IPS-11a (cell line): ENCODE measurements around the gene MPHOSPH8.
"Not testable (repeated sequence)": the region's sequence is repeated elsewhere in the genome, so short reads cannot be mapped to it uniquely, and the experiment has no call there.

Experiments
- H3K4me3 ChIP-seq: one replicate; pipeline ENCODE4 v1.5.1; 2013; ENCODE audit warnings: low read depth, low read length, control low read depth

MPHOSPH8 gene

DNA sequence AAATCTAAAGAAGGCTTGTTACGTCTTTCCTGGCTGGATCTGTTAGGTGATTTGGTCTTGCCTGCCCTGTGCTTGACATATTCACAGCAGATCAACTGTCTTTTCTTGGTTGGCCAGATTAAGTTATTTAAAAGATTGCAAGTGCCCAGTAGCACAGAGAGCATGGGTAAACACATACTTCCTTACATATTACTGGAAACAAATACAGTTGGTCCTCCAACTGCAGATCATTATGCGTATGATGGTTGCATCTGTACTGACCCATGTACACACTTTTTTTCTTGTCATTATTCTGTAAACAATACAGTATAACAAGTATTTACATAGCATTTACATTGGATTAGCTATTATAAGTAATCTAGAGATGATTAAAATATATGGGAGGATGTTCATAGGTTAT is 9.2 kb upstream of the MPHOSPH8 start:
- no peak overlapping the region for H3K4me3 ChIP-seq

DNA sequence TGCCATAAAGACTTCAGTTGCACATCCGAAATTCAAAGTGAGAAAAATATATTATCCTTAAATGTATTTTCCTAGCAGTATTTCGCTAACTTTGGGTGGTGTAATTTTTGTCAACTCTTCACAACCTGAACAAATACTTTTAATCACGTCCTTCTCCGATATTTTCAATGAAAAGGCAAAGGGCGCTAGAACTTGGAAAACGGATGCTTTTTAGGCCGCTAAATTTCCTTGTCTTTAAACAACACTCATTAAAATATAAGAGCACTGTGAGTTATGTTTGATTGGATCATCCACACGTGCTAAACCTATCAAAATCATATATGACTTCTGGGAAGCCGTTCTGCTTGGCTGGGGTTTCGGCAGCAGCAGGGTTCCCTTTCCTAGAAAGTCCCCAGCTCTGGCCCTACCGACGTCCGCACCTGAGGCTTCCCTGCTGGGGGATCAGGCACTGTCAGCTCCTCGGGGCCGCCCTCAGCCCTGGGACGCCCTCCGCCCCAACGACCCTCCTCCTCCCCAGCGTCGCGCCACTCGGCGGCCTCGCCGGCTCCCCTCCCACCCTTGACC is 462 bp upstream of the MPHOSPH8 start:
- H3K4me3 ChIP-seq: peak overlapping the region; percentile 52

DNA sequence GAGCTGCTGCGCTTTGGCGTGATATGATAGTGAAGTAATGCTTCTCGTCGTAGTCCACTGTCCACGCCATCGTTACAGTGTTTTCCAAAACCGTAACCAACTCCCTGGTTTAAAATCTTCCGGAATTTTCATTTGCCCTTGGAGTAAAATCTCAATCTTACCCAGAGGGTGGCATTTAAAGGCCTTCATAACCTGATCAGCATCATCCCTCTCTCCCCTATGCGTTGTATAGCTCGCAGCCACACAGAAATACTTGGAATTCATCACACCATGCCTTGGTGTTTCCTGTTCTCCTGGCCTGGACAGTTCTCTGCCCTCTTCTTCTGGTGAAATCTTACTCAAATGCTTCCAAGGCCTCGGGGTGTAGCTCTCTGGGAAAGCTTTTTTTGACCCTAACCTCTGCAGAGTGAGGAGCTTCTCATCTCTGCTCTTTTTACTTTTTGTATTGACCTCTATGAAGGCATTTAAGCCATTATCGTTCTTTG is 839 bp downstream of the MPHOSPH8 start:
- peak overlapping the region; percentile 80 for H3K4me3 ChIP-seq

DNA sequence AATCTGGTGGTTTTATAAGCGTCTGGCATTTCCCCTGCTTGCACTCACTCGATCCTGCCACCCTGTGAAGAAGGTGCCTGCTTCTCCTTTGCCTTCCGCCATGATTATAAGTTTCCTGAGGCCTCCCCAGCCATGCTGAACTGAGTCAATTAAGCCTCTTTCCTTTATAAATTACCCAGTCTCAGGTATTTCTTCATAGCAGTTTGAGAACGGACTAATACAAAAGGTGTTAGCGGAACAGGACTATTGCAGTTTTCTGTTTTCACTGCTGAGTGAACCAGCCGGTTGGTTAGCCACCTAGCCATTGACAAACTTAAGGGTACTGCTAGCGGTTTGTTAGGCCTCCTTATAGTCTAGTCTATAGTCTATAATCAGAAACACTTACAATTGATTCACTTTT is 2.5 kb downstream of the MPHOSPH8 start:
- H3K4me3 ChIP-seq: not testable (repeated sequence)

DNA sequence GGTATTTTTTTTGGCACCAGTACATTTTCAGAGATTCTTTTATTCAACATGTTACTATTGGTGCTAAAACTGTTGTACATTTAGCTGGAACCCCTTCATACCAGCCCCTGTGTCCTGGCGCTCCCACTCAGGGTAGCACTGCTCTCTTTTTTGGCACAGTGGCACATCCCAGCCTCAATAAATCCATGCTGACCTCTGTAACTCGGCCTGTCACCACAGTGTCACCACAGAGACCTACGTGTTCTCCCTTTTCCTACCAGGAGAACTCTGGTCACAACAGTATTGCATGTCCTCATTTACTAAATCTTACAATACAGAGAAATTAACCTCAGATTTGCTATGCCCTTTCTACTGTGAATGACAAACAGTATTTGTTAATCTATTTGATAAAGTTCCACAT is 10.2 kb downstream of the MPHOSPH8 start:
- H3K4me3 ChIP-seq: no peak overlapping the region

DNA sequence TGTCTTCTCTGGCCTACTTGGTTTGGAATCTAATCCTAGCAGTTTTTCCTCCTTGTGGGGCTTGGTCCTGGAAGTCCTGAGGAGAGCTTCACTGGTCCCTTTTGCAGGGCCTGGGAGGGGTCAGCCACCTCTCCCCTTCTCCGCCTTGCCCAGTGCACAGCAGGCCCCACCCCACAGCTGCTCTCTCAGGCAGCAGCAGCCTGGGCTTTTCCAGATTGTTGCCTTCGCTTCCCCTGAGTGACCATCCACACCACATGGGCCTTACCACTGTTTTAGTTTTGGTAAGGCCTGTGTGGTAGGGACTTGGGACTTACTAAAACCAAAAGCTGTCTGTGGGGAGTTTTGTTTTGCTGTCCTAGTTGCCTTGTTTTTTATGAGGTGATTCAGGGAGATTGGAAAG is 11.5 kb downstream of the MPHOSPH8 start:
- H3K4me3 ChIP-seq: no peak overlapping the region

DNA sequence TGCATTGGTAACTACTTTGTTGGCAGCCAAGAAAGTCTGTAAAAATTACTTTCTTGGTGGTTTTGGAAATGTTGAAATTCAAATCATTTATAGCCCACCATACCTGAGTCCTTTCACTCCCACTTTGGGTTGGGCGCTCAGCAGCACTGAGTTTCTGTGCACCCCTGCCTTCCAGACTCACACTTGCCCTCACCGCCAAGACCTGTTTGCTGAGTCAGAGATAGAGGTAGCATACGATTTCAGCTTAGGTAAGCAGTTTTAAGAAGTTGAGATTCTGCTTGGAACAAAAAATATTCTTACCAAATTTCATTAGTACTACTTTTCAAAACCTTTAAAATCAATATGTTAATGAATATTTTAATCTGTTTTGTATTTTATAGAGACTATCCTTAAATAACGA is 12.6 kb downstream of the MPHOSPH8 start:
- no peak overlapping the region for H3K4me3 ChIP-seq

DNA sequence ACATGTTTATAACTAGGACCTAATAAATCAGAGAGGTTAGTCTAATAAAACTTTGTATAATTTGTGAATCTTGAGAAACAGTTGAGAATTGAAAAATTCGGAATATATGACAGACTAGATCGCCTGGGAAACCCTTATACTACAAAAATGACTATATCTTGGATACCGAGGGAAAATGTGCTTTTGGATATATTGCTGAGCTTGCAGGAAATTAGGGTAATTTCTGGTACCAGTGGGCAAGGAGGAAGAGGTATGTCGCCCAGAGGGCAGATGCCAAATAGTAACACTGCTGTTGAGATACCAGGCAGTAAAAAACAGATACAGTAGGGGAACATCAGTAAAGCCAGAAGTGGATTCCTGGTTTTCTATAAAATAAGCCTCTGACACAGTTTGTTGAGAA is 17.3 kb downstream of the MPHOSPH8 start:
- H3K4me3 ChIP-seq: no peak overlapping the region

DNA sequence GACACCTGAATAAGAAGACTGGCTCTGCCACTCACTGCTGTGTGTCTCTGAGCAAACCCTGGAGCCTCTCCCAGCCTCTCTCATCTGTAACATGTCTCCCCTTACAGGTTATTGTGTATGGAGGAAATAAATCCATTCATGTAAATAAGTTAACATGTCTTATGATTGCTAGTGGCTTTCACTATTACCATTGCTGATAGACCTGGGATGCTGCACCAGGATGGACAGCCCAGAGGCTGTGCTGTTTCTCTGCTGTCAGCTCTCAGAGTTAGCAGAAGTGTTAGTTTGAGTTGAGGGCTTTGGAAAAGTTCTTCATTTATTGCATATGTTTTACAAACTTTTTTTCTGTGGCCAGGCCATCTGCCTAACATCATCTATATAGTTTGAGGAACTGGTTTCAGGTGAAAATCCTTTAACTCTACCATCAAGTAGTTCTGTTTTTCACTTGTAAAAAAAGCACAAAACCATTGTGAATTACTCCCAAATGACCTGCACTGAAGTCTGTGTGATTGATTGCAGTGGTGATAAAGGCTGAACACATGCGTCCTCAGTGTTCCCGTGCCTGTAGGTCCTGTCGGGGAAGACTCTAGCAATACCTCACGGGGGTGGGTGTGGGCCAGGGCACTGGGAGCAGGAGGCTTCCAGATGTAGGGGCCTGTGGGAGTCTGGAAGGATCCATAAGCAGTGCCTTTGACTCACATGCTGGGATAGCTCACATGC is 24.6 kb downstream of the MPHOSPH8 start:
- no peak overlapping the region for H3K4me3 ChIP-seq

DNA sequence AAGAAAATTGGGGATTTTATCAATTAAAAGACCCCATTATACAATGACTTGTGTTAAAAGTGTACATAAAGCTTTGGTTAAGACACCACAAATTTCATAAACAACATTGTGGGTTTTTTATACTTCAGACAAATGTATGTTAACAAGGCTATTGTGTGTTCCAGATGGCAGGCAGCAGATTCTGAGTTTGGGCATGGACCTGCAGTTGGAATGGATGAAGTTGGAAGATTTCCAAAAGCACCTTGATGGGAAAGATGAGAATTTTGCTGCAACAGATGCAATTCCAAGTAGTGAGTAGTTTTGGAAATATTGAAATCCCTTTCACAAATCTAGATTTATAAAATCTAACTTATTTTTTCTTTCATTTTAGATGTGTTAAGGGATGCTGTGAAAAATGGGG is 25.4 kb downstream of the MPHOSPH8 start:
- no peak overlapping the region for H3K4me3 ChIP-seq

DNA sequence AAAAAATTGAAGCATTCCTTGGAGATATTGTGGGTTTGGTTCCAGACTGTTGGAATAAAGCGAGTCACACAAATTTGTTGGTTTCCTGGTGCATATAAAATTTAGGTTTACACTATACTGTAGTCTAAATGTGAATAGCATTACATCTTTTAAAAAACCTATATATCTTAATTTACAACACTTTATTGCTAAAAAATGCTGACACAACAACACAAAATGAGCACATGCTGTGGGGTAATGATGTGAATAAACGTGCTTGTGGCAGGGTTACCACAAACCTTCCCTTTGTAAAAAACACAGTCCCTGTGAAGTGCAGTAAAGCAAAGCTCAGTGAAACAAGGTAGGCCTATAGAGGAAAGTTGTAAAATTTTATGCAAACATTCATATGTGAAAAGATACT is 27.7 kb downstream of the MPHOSPH8 start:
- no peak overlapping the region for H3K4me3 ChIP-seq

DNA sequence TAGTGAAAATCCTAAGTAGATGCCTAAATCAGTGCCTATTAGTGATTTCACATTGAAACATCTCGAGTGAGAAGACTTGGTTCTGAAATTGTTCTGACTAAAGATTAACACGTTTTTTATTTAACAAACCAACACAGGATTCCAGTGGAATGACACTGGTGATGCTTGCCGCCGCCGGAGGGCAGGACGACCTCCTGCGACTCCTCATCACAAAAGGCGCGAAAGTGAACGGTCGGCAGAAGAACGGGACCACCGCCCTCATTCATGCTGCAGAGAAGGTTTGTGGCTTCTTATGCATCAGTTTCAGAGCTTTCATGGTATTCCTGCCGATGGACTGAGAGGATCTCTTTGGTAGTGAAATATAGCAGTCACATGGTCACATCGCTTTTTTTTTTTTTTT is 28.1 kb downstream of the MPHOSPH8 start:
- no peak overlapping the region for H3K4me3 ChIP-seq

DNA sequence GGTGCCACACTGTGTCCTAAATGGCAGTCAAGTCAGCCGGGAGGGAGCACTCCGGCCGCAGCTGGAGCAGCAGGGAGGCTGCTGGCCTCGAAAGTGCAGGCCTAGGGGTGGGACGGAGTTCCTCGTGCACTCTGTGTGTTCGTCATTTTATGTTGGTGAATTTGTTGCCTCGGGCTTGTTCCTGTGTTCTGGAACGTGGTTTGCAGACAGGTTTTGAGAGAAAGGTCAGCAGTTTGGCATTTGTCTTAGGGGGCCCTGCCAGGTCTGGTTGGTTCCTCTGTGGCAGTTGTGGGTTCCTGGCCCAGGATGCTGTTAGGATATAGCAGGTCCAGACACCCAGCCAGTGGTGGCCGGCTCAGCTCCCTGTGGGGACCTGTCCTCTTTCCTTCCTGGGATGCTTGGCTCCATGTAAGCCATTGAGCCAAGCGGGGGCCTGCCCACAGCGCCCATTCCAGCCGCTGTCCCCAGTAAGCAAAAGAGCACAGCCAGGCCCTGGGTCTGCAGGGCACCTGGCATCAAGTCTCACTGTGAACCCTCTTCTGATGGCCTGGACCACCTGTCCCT is 30.0 kb downstream of the MPHOSPH8 start:
- no peak overlapping the region for H3K4me3 ChIP-seq

DNA sequence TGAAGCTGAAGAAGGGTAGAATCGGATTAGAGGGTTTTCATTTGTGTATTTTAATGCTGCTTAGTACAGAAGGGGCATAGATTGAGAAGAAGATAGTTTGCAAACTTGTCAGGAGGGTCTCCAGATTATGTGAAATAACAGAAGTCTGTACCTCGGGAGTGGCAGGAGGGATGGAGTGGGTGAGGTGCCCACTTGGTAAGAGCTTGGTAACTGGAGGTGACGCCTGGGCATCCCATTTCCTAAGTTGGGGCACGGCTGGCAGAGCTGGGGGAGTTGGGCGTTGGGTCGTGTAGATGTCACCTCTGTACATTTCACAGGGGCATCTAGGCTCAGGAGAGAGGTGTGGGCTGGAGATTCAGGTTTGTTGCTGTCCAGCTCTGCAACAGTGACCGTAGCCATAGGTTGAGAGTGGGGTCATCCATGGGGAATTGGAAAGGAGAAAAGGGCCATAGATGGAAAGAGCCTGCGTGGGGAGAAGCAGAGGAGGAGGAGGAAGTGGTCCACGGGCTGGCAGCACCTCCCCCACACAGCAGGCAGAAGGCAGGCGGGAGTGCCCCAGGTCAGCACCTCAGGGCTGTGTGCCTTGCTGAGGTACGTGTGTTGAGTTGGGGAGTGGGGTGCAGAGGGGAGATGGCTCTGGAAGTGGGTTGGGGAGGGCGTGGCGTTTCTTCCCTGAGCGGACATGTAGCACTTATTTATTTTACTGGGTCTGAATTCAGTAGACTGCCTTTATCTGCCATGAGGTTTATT is 31.2 kb downstream of the MPHOSPH8 start:
- H3K4me3 ChIP-seq: no peak overlapping the region

DNA sequence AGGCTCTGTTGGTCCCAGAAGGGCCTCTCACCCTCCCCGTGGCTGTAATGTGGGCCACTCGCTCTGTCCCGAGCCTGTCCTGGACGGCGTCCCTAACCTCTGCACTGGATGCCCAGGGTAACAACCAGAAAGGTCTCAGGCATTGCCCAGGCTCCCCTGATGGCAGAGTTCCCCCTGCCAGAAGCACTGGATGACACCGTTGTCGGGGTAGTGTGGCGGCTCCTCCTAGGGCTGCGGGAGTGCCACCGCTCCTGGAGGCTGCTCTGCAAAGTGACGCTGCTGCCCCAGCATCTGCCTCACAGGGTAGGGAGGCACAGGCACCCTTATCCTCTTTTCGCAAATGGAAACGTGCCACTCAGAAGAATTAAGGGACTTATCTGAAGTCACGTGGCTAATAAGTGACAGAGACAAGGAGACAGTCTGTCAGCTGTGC is 32.0 kb downstream of the MPHOSPH8 start:
- H3K4me3 ChIP-seq: no peak overlapping the region

DNA sequence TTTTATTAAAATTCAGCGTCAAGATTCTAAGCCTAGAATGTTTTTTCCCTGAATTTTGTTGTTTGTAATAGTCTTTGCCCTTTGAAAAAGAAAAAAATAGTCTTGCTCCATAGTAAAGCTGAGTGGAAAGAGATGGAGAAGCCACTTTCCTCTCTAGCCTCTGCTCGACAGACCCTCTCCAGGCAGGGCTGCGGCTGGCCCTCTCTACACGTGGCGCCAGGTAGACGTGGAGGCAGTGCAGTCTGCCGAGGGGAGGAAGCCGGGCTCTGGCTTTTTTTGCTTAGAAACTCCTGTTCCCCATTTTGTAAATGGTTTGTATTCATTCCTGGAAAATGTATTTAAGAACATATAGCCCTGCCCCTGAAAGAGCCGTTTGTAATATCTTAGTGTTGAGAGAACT is 35.3 kb downstream of the MPHOSPH8 start:
- H3K4me3 ChIP-seq: no peak overlapping the region

DNA sequence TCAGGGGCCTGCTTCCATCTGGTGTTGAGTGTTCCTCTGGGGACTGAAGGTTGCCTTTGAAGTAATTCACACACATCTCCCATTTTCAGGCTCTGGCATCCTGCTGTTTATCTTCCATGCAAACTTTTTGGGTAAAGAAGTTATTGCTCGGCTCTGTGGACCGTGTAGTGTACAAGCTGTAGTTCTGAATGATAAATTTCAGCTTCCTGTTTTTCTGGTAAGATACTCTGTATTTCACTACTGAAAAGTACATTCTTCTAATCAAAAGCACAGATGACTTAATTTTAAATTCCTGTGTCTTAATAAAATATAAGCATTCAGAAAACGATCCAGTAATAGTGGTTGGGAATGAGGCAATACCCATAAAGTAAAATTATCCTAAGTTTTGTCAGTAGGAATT is 36.7 kb downstream of the MPHOSPH8 start:
- no peak overlapping the region for H3K4me3 ChIP-seq

DNA sequence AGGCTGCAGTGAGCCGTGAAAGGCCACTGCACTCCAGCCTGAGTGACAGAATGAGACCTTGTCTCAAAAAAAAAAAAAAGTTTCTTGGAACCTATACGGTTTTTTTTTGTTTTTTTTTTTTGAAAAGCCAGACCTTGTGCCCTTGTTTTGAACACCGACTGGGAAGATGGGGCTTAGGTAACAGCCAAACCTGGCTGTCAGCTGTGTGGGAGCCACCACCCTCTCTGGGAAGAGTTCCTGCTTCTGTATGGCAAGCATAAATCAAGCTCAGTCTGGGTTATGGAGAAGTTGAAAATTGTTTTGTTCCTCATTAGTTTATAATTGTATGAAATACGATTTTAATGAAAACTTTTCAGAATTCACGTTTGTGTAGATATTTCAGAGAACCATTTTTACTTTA is 39.5 kb downstream of the MPHOSPH8 start:
- H3K4me3 ChIP-seq: no peak overlapping the region

DNA sequence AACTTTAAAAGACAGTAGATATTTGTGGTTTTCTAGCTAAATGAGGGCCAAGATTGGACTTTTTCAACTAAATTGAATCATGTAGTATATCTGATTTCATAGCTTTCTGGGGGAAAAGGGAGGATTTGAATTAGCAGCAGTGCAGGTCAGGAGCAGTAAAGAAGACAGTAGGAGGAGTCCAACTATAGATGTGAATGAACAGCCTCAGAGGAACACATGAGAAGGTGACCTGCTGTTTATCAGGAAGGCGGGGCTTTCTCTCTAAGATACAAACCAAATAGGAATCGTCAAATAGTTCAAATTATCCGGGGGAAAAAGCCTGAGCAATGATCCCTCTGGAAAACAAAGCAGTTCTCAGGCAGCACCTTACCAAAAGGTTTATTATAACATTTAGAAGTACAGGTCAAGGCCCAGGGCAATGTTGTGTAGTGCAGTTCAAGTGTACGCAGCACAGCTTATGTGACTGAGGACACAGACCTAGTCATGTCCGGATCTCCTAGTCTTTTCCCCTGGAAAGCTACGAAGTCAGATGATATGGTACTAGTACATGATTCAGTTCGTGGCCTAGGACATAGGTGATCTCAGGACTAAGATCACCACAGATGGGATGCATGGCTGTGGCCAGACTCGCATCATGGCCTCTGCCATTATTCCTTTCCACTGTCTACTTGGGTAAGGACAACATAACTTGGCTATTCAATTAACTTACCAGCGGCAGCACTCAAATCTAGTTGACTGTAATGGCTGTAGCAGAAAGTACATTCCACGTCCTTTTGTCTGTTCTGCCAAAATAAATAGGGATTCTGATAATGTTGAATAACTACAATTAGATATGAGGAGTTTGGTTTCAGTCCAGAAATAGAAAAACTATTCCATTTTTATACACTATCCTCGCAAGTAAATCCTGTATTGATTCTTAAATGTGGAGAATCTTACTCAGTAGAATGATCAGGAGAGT is 40.3 kb downstream of the MPHOSPH8 start:
- no peak overlapping the region for H3K4me3 ChIP-seq

DNA sequence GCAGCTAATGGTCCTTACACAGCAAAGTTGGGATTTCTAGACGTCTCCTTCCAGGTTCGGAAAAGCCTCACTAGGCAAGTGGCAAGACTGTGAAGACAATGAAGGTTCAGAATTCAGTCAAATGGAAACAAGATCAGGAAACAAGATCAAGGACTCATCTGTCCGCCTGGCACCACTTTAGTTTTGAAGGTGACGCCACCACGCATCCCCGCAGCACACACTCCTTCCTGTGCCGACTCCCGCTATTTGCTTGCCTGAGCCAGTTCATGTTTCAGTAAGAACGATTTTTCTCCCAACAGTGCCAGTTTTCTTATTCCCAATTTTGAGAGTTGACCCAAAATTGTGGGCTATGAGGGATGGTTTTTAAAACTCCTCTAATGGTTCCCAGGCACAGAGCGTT is 41.4 kb downstream of the MPHOSPH8 start:
- no peak overlapping the region for H3K4me3 ChIP-seq

DNA sequence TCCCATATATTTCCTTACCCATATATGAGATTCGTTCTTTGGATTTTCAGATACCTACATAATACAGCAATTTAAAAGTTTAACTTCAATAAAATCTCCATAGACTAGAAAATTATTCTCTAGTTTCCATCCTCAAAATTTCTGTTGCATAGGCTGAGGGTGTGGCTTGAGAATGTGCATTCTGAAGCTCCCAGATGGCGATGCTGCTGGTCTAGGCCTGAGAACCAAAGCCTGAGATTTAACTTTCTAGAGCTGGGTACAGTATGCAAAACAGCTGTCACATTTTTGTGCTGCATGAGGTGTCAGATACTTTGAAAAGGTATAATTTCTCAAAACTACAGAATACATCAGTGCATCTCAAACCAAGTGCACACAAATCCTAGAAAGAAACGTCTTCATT is 42.7 kb downstream of the MPHOSPH8 start:
- no peak overlapping the region for H3K4me3 ChIP-seq
